KMS-11 (cell line): ENCODE data around the gene CKB.

Source experiments
- H2AFZ ChIP-seq: fragments of 200-600 bp; sonication (generic); 2 replicates; pipeline ENCODE4 v1.6.1; 2016; ENCODE audit warnings: antibody characterized with exemption, mixed run types, low read depth
- H3K27ac ChIP-seq: fragments of 200-600 bp; sonication (generic); 2 replicates; pipeline ENCODE4 v1.6.1; 2016; ENCODE audit warnings: mild to moderate bottlenecking, mixed run types
- H3K27me3 ChIP-seq: fragments of 200-600 bp; sonication (generic); 2 replicates; pipeline ENCODE4 v1.6.1; 2017; ENCODE audit warnings: mild to moderate bottlenecking, low read depth, mixed run types, moderate library complexity; ENCODE audit not compliant: insufficient read depth
- H3K36me3 ChIP-seq: fragments of 200-600 bp; sonication (generic); 2 replicates; pipeline ENCODE4 v1.6.1; 2017; ENCODE audit warnings: mild to moderate bottlenecking, mixed run types; ENCODE audit not compliant: insufficient read depth
- H3K4me1 ChIP-seq: fragments of 200-600 bp; sonication (generic); 2 replicates; pipeline ENCODE4 v1.6.1; 2016; ENCODE audit warnings: mild to moderate bottlenecking, low read depth, mixed run types; ENCODE audit not compliant: poor library complexity, severe bottlenecking
- H3K4me2 ChIP-seq: fragments of 200-600 bp; sonication (generic); 2 replicates; pipeline ENCODE4 v1.7.0; 2016; ENCODE audit warnings: mild to moderate bottlenecking, mixed run types
- H3K4me3 ChIP-seq: fragments of 200-600 bp; sonication (generic); IDR thresholded peaks from 2 replicates; pipeline ENCODE4 v1.6.1; 2017; ENCODE audit warnings: low read depth, low read length, mixed read lengths; ENCODE audit not compliant: insufficient read depth
- H3K79me2 ChIP-seq: fragments of 200-600 bp; sonication (generic); 2 replicates; pipeline ENCODE4 v1.6.1; 2016; ENCODE audit warnings: low read depth, mixed run types; ENCODE audit not compliant: insufficient read depth
- H3K9ac ChIP-seq: fragments of 200-600 bp; sonication (generic); 2 replicates; pipeline ENCODE4 v1.6.1; 2016; ENCODE audit warnings: mild to moderate bottlenecking, mixed run types
- H4K20me1 ChIP-seq: fragments of 200-600 bp; sonication (generic); 2 replicates; pipeline ENCODE4 v1.6.1; 2016; ENCODE audit warnings: mild to moderate bottlenecking, mixed run types; ENCODE audit not compliant: insufficient read depth
- TF ChIP-seq, protein P1 (sequence below): fragments of 200-600 bp; sonication (generic); conservative IDR thresholded peaks from 2 replicates; pipeline ENCODE4 v1.6.1; 2017; ENCODE audit warnings: low read depth, mild to moderate bottlenecking, antibody characterized with exemption, low read length, moderate library complexity, mixed read lengths

The CKB gene

GRCh38 chr14:103544388-103545218 lies 22.0 kb upstream of the CKB start:
- H3K36me3 ChIP-seq, result no peaks in the 10 kb centered on the region
- no peaks in the 10 kb centered on the region for H4K20me1 ChIP-seq
- no peak overlapping the region for H2AFZ ChIP-seq
- no peaks in the 10 kb centered on the region for H3K79me2 ChIP-seq
- H3K4me2 ChIP-seq, result no peak overlapping the region
- H3K27me3 ChIP-seq, result peaks cover 6% of the 10 kb centered on the region; the same call in 1 of the 2 replicates
- H3K4me1 ChIP-seq, result no peaks in the 10 kb centered on the region
- TF ChIP-seq, protein P1, sequence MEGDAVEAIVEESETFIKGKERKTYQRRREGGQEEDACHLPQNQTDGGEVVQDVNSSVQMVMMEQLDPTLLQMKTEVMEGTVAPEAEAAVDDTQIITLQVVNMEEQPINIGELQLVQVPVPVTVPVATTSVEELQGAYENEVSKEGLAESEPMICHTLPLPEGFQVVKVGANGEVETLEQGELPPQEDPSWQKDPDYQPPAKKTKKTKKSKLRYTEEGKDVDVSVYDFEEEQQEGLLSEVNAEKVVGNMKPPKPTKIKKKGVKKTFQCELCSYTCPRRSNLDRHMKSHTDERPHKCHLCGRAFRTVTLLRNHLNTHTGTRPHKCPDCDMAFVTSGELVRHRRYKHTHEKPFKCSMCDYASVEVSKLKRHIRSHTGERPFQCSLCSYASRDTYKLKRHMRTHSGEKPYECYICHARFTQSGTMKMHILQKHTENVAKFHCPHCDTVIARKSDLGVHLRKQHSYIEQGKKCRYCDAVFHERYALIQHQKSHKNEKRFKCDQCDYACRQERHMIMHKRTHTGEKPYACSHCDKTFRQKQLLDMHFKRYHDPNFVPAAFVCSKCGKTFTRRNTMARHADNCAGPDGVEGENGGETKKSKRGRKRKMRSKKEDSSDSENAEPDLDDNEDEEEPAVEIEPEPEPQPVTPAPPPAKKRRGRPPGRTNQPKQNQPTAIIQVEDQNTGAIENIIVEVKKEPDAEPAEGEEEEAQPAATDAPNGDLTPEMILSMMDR, result no peak
- no peak overlapping the region for H3K9ac ChIP-seq
- H3K27ac ChIP-seq, result no peak overlapping the region
- H3K4me3 ChIP-seq, result no peak overlapping the region

DNA sequence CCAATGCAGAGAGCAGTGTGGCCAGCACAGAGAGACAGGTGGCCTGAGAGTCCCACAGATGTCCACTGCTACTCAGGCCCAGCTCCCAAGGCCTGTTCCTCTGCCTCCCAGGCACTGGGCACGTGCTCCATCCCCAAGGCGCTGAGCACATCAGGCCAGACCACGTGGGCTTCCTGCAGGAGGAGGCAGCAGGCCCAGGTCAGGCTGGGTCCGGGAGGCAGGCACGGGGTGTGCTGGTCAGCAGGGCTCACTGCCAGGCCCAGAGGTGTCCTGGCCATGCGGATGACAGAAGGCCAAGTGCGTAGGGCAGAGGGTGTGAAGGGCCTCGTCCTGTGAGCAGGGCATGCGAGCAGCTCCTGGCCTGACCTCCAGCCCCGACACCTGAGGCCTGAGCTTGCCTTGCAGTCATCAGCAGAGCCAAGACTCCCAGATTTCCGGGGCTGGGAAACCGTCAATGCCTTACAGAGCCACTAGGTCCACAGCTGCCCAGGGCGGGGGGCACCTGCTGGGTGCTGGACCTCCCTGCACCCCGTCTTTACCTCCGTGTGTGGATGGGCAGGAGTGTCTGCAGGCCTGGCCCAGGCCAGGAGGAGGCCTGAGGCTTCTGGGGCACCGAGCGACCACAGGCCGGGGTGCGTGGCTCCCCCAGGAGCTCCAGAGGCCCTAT lies 21.2 kb upstream of the CKB start:
- Histone ChIP-seq H3K4me2 (no peak overlapping the region), H3K27ac (no peak overlapping the region), H3K36me3 (no peaks in the 10 kb centered on the region), H3K4me1 (no peaks in the 10 kb centered on the region), H3K9ac (no peak overlapping the region), H2AFZ (no peak overlapping the region), H3K27me3 (peaks cover 6% of the 10 kb centered on the region; the same call in 1 of the 2 replicates), H3K4me3 (no peak overlapping the region), H3K79me2 (no peaks in the 10 kb centered on the region), H4K20me1 (no peaks in the 10 kb centered on the region)
- TF ChIP-seq, protein P1, result no peak

- no peak overlapping the region for H3K4me2 ChIP-seq
These were observed 20.5 kb upstream of the CKB start for GRCh38 chr14:103543140-103543539.

GRCh38 chr14:103542605-103543088 lies 20.0 kb upstream of the CKB start:
- TF ChIP-seq, protein P1, result no peak
- Histone ChIP-seq H3K36me3 (no peaks in the 10 kb centered on the region), H3K4me2 (no peak overlapping the region), H3K9ac (no peak overlapping the region), H4K20me1 (no peaks in the 10 kb centered on the region), H3K4me1 (no peaks in the 10 kb centered on the region), H3K4me3 (no peak overlapping the region), H3K27me3 (peaks cover 6% of the 10 kb centered on the region; the same call in 1 of the 2 replicates), H3K79me2 (no peaks in the 10 kb centered on the region), H2AFZ (no peak overlapping the region), H3K27ac (no peak overlapping the region)

More at GRCh38 chr14:103543140-103543539, 20.5 kb upstream of the CKB start:
- H3K27me3 ChIP-seq, result peaks cover 6% of the 10 kb centered on the region; the same call in 1 of the 2 replicates
- H3K4me1 ChIP-seq, result no peaks in the 10 kb centered on the region
- H4K20me1 ChIP-seq, result no peaks in the 10 kb centered on the region
- no peak overlapping the region for H3K9ac ChIP-seq
- no peaks in the 10 kb centered on the region for H3K36me3 ChIP-seq
- no peak overlapping the region for H3K4me3 ChIP-seq
- TF ChIP-seq, protein P1, result no peak
- no peak overlapping the region for H2AFZ ChIP-seq
- no peaks in the 10 kb centered on the region for H3K79me2 ChIP-seq
- no peak overlapping the region for H3K27ac ChIP-seq
